Transverse colon (tissue), 4 donors: Measurements from ENCODE around the gene GABBR2. TPM values are rescaled to one million over a fixed set of nuclear protein-coding genes. Genes with fewer than 3 reads are reported as not detected.
"Not testable (repeated sequence)": the region's sequence is repeated elsewhere in the genome, so short reads cannot be mapped to it uniquely, and the experiment has no call there.

Experiments used
- DNase-seq: peaks from one replicate; pipeline ENCODE4 v3.0.0-alpha.2; 2019
- H3K27ac ChIP-seq, 4 donors: fragments of 200-600 bp; sonication (generic); 2 replicates each; pipeline ENCODE4 v1.5.1; 2016 to 2018; ENCODE audit warnings: inconsistent platforms in 4 of 4
- H3K27me3 ChIP-seq: fragments of 200-600 bp; sonication (generic); 2 replicates; pipeline ENCODE4 v1.5.1; 2017; ENCODE audit warnings: inconsistent platforms
- H3K36me3 ChIP-seq, 4 donors: fragments of 200-600 bp; sonication (generic); 2 replicates each; pipeline ENCODE4 v1.5.1; 2017 to 2019; ENCODE audit warnings: inconsistent platforms in 4 of 4
- H3K4me1 ChIP-seq, 4 donors: fragments of 200-600 bp; sonication (generic); 2 replicates each; pipeline ENCODE4 v1.5.1; 2017 to 2020; ENCODE audit warnings: inconsistent platforms in 4 of 4
- H3K4me3 ChIP-seq, 4 donors: fragments of 200-600 bp; sonication (generic); 1 replicate in 1 of 4; 2 replicates in 3 of 4; pipeline versions ENCODE4 v1.5.1 to v1.6.1; 2017 to 2019; ENCODE audit warnings: inconsistent platforms in 4 of 4
- H3K9me3 ChIP-seq, 2 donors: fragments of 200-600 bp; sonication (generic); 2 replicates each; pipeline ENCODE4 v1.5.1; 2017 to 2019; ENCODE audit warnings: inconsistent platforms in 2 of 2
- EP300 ChIP-seq: sonication (generic); formaldehyde crosslinking; IDR thresholded peaks from one replicate; pipeline ENCODE4 v1.6.1; 2017; ENCODE audit warnings: antibody characterized with exemption, low read depth
- POLR2A ChIP-seq: fragments of 450-650 bp; IDR thresholded peaks from one replicate; pipeline ENCODE4 v1.6.1; 2016; ENCODE audit warnings: antibody characterized with exemption, mild to moderate bottlenecking, moderate library complexity
- POLR2AphosphoS5 ChIP-seq, 3 donors: sonication (generic); formaldehyde crosslinking; IDR thresholded peaks; one replicate each; pipeline ENCODE4 v1.6.1; 2016; ENCODE audit warnings: antibody characterized with exemption in 3 of 3
- WGBS, 2 donors: methylation state at CpG; one replicate each; pipeline ENCODE4 v1.1.5; 2018; ENCODE audit warnings: low coverage in 1 of 2; 5-methylcytosine and 5-hydroxymethylcytosine counted together
- in situ Hi-C, 4 donors: fragments of 200-750 bp; cut with MboI; loops; one replicate each; pipeline versions ENCODE4 v1.15.0 to v1.15.1; 2017; ENCODE audit warnings: low sequenced_read_pairs in 3 of 4, low pct_ligation_motif_present in 1 of 4, low pct_unique_long_range_greater_than_20kb in 1 of 4
- intact Hi-C: fragments of 100-400 bp; cut with DNase I; formaldehyde crosslinking; loops from one replicate; pipeline ENCODE4 v1.15.1; 2023; ENCODE audit warnings: low total_unique reads
- total RNA-seq, 4 donors: library from RNA; depleted of rRNA; stranded (reverse); fragments of >200 nt; gene quantifications; one replicate each; pipeline ENCODE4 v1.1.0, GENCODE V29; 2016
- TF ChIP-seq, protein P1 (sequence below), 5 experiments: fragments of 200-600 bp in 3 of 5; fragments of 450-650 bp in 2 of 5; sonication (generic) in 3 of 5; IDR thresholded peaks; 1 replicate in 2 of 5; 2 replicates in 3 of 5; pipeline ENCODE4 v1.5.1; 2016 to 2017; ENCODE audit warnings: antibody characterized with exemption in 5 of 5, inconsistent platforms in 3 of 5, mild to moderate bottlenecking in 2 of 5, moderate library complexity in 1 of 5

GABBR2 gene
- total RNA-seq, 4 donors from 2014 or later, result not detected

DNA sequence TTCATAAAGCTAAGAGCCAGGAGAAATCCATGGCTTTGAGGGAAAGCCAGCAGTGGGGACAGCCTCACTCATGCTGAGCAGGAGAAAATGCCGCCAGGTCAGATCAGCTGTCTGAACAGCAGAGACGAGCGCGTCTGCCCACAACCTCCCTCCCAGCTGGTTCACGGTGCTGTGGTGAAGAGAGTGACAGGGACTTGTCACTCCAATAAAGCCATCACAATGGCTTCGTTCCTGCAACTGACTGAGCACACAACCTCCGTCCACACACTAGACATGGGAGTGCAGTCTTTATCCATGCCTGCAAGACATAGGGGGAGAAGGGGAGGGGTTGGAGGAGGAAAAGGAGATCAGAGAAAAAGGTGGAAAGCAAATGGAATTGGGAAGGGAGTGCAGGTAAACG, 206.9 kb downstream of the GABBR2 start:
- H3K4me3 ChIP-seq, result no peak overlapping the region
- no peak overlapping the region for H3K27ac ChIP-seq
- H3K4me1 ChIP-seq, result no peaks in the 10 kb centered on the region
- WGBS, 2 donors, result 87 to 89% methylated on average over 5 to 8 of the region's 8 CpGs
- DNase-seq, result no peak
- no peaks in the 10 kb centered on the region for H3K9me3 ChIP-seq
- intact Hi-C loops, result no loop called here
- no peaks in the 10 kb centered on the region for H3K36me3 ChIP-seq
- TF ChIP-seq POLR2AphosphoS5 (IDR thresholded peaks at IDR 0.05), result no peak
- TF ChIP-seq, protein P1, sequence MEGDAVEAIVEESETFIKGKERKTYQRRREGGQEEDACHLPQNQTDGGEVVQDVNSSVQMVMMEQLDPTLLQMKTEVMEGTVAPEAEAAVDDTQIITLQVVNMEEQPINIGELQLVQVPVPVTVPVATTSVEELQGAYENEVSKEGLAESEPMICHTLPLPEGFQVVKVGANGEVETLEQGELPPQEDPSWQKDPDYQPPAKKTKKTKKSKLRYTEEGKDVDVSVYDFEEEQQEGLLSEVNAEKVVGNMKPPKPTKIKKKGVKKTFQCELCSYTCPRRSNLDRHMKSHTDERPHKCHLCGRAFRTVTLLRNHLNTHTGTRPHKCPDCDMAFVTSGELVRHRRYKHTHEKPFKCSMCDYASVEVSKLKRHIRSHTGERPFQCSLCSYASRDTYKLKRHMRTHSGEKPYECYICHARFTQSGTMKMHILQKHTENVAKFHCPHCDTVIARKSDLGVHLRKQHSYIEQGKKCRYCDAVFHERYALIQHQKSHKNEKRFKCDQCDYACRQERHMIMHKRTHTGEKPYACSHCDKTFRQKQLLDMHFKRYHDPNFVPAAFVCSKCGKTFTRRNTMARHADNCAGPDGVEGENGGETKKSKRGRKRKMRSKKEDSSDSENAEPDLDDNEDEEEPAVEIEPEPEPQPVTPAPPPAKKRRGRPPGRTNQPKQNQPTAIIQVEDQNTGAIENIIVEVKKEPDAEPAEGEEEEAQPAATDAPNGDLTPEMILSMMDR (IDR thresholded peaks at IDR 0.05), result no peak
- no peak for TF ChIP-seq POLR2A
- no peak for TF ChIP-seq EP300
- no peaks in the 10 kb centered on the region for H3K27me3 ChIP-seq
- in situ Hi-C loops, result no loop called here

DNA sequence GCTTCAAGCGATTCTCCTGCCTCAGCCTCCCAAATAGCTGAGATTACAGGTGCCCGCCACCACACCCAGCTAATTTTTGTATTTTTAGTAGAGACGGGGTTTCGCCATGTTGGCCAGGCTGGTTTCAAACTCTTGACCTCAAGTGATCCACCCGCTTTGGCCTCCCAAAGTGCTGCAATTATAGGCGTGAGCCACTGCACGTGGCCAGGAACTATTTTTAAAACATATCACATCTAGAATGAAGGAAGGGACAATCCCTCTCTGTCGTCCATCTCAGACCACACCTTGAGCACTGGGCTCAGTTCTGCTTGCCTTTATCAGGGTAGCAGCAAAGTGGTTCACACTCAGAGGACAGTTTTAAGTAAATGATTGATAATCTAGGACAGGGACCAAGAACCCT, 207.5 kb downstream of the GABBR2 start:
- H3K9me3 ChIP-seq, DNase-seq, intact Hi-C loops, H3K36me3 ChIP-seq, in situ Hi-C loops, H3K27ac ChIP-seq, H3K27me3 ChIP-seq, H3K4me1 ChIP-seq, H3K4me3 ChIP-seq: not testable (repeated sequence)
- WGBS, 2 donors, result 75 to 100% methylated on average over 4 to 8 of the region's 8 CpGs

DNA sequence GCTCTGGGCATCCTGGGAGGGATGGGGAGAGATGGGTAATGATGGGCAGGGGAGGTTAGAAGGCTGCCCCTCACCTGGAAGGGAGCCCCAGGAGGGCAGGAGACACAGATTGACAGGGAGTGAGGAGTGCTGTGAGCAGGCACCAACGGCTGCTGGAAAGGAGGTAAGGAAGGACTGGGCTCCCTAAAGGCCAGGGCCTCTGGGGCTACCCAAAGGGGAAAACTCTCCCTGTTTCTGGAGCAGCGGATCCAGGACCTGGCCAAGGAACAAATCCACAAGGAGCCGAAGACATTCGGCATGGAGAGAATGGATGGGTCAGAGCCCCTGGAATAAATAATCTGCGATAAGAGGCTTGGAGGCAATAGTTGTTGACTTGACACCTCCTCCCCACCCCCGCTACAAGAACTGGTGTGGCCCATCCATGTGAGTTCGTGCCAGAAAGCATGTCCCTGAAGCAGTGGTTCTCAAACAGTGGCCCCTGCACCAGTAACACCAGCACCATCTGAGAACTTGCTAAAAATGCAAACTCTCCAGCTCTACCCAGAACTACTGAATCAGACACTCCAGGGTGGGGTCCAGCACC, 208.3 kb downstream of the GABBR2 start:
- TF ChIP-seq, protein P1 (IDR thresholded peaks at IDR 0.05), result no peak
- no peak for TF ChIP-seq EP300
- no peak for TF ChIP-seq POLR2AphosphoS5 (IDR thresholded peaks at IDR 0.05)
- no peak for TF ChIP-seq POLR2A
- Histone ChIP-seq H3K4me3 (no peak overlapping the region), H3K9me3 (no peaks in the 10 kb centered on the region), H3K27me3 (no peaks in the 10 kb centered on the region), H3K36me3 (no peaks in the 10 kb centered on the region), H3K27ac (no peak overlapping the region), H3K4me1 (no peaks in the 10 kb centered on the region)
- WGBS, 2 donors, result 94% methylated on average over 6 of the region's 7 CpGs; no CpG with 5 or more reads in 1 of the 2 donors
- intact Hi-C loops (no loop called here), in situ Hi-C loops (no loop called here)
- no peak for DNase-seq

DNA sequence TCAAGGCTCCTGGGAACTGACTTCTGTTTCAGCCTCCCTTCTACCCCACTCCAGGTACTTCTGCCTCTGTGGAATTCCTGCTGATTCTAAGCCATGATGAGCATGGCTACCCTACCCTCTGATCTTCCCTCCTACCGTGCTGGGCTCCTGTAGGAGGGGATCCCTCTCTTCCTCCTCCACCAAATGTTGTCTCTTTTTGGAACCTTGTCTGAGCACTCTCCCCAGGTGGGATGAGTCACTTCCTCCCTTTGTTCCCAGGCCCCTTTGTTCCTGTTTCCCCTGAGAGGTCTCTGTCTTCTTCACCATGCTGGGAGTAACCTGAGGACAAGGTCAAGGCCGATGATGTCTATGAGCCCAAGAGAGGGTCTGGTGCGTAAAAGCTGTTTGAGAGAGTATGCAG, 213.2 kb downstream of the GABBR2 start:
- in situ Hi-C loops, result no loop called here
- TF ChIP-seq POLR2A (no peak), EP300 (no peak), POLR2AphosphoS5 (IDR thresholded peaks at IDR 0.05) (no peak)
- TF ChIP-seq, protein P1 (IDR thresholded peaks at IDR 0.05), result no peak

DNA sequence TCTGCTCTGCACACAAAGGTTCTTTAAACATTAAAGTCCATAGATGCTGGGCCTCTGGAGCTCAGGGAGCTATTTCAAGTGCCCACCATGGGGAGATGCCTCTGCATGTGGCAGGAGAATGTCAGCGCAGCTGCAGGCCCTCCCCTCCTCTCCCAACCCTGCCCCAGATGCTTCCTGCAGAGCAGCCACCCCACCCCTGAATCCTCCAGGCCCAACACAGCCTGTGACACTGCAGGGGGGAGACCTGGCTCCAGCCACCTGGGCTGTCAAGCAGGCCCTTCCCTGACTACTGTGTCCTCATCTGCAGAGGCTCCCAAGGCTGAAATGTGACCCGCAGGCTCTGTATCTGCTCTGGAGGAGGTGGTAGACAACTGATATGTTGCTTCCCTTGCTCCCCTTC, 213.9 kb downstream of the GABBR2 start:
- Histone ChIP-seq H3K4me3 (no peak overlapping the region), H3K27ac (no peak overlapping the region), H3K4me1 (no peaks in the 10 kb centered on the region), H3K27me3 (no peaks in the 10 kb centered on the region), H3K9me3 (no peaks in the 10 kb centered on the region), H3K36me3 (no peaks in the 10 kb centered on the region)
- DNase-seq, result no peak
- 66% methylated on average over 2 of the region's 2 CpGs; no CpG with 5 or more reads in 1 of the 2 donors for WGBS, 2 donors
- intact Hi-C loops, result no loop called here
- in situ Hi-C loops, result no loop called here
- TF ChIP-seq EP300 (no peak), POLR2A (no peak), POLR2AphosphoS5 (IDR thresholded peaks at IDR 0.05) (no peak)
- TF ChIP-seq, protein P1 (IDR thresholded peaks at IDR 0.05), result no peak

More for the DNA sequence above, 213.2 kb downstream of the GABBR2 start:
- Histone ChIP-seq H3K27ac (no peak overlapping the region), H3K4me1 (no peaks in the 10 kb centered on the region), H3K36me3 (no peaks in the 10 kb centered on the region), H3K27me3 (no peaks in the 10 kb centered on the region), H3K9me3 (no peaks in the 10 kb centered on the region), H3K4me3 (no peak overlapping the region)
- intact Hi-C loops, result no loop called here
- no peak for DNase-seq
- WGBS, 2 donors, result 72 to 80% methylated on average over 3 of the region's 3 CpGs
